ENCODE data around the gene SND1.

- TF ChIP-seq EZH2 (IDR thresholded peaks at IDR 0.05; ENCODE audit: borderline replicate concordance, control insufficient read depth, low read depth, low read length) (no peak), POU2F2 (IDR thresholded peaks at IDR 0.05; ENCODE audit: borderline replicate concordance, low read depth, low read length) (no peak), ATF2 (IDR thresholded peaks at IDR 0.05; ENCODE audit: low read length) (no peak), IRF3 (IDR thresholded peaks at IDR 0.05) (no peak), YY1 (IDR thresholded peaks at IDR 0.05; ENCODE audit: low read depth, low read length) (no peak), MAX (IDR thresholded peaks at IDR 0.05; ENCODE audit: low read depth, low read length) (no peak), IKZF1 (conservative IDR thresholded peaks at IDR 0.05) (no peak), CTCF (IDR thresholded peaks at IDR 0.05 in 2 of 3, conservative IDR thresholded peaks at IDR 0.05 in 1 of 3; ENCODE audit: control insufficient read depth in 2 of 3, extremely low read depth in 1 of 3, insufficient read depth in 1 of 3, low read depth in 3 of 3, low read length in 3 of 3) (no peak), ZBTB33 (IDR thresholded peaks at IDR 0.05) (no peak), MTA3 (IDR thresholded peaks at IDR 0.05; ENCODE audit: borderline replicate concordance, low read length) (no peak), NFYB (IDR thresholded peaks at IDR 0.05; ENCODE audit: insufficient read depth, low read depth, low read length) (no peak)
Observed at GRCh38 chr7:127710635-127711034, 58.6 kb downstream of the SND1 start.

All from GM12878 (cell line).